ENCODE measurements around the gene LACTB. TPM values are rescaled to one million over a fixed set of nuclear protein-coding genes. Genes with fewer than 3 reads are reported as not detected.

The LACTB gene
- total and polyA plus RNA-seq, 2 experiments from 2014 or later: 27.3 to 35.8 TPM

DNA sequence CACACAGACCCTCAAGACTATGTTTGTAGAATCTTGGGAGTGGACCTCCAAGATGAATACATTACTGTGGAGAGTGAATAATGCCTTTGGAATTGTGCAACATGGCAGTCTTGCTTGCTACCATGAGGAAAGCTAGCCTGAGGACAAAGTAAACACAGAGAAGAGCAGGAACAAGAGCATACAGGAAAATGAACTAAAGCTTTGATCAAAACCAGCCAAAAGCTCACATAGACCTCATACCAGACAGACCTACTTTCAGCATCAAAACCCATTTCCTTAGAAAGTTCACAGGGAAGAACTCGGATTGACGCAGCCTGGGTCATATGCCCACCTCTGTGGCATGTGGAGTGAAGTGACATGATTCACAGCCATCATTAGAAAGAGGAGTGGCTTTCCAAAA, 64.4 kb downstream of the LACTB start:
- no peaks in the 10 kb centered on the region for H3K9me3 ChIP-seq (ENCODE audit: low read depth)
- no peaks in the 10 kb centered on the region for H3K9me2 ChIP-seq (ENCODE audit: insufficient read depth)
- H3K9ac ChIP-seq: no peak overlapping the region
- H4K20me1 ChIP-seq (ENCODE audit: insufficient read depth): no peaks in the 10 kb centered on the region
- peaks cover 16% of the 10 kb centered on the region for H3K79me2 ChIP-seq (ENCODE audit: insufficient read depth)
- DNase-seq: peak; percentile 78
- 33 to 45% methylated on average over 2 of the region's 2 CpGs for WGBS, 2 experiments (ENCODE audit: low coverage in 1 of 2, low lambda C conversion rate in 2 of 2, missing lambda C conversion rate in 2 of 2)
- H3F3A ChIP-seq (ENCODE audit: insufficient read depth): peaks cover 35% of the 10 kb centered on the region
- H3K27ac ChIP-seq: peak overlapping the region; percentile 37
- in situ Hi-C loops (cut with MboI): no loop called here
- peak overlapping the region; percentile 1 for H3K4me2 ChIP-seq (ENCODE audit: unreplicated experiment)
- H3K27me3 ChIP-seq (replicated peaks; ENCODE audit: insufficient read depth): no peaks in the 10 kb centered on the region
- no peaks in the 10 kb centered on the region for H3K36me3 ChIP-seq (ENCODE audit: low read depth)
- H3K4me1 ChIP-seq (ENCODE audit: insufficient read depth): peaks cover 26% of the 10 kb centered on the region
- H3K4me3 ChIP-seq: no peak overlapping the region
- no peak for TF ChIP-seq EZH2 (IDR thresholded peaks at IDR 0.05; ENCODE audit: insufficient read depth, poor library complexity, severe bottlenecking)
- no peak for TF ChIP-seq EZH2phosphoT487 (IDR thresholded peaks at IDR 0.05; ENCODE audit: insufficient read depth, low read depth)
- peak overlapping the region; percentile 57 for H2AFZ ChIP-seq

DNA sequence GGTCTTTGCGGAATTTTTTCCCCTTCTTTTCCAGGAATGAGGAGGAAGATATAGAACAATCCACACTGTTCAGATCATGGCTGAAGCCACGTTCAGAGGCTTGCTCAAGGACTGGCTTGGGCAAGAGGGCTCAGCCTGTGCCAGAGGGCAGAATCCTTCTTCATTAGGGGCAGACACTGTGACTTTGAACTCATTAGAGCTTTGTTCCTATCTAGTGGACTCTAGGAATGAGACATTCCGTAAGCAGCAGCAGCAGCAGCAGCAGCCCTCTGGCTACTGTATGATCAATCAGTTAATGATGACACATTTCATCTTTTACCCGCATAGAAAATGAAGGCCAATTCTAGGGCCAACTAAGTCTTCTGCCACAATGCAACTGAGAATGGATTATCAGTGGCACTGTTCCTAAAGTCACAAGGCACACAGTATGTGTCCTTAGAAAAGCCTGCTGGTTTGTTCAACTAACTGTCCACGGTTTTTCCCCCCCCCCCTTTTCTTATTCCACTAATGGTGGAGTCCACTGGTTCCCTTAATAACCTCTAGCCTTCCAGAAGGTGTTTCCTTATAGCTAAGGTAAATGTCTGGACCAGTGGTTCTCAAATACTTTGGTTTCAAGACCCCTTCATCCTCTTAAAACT, 66.0 kb downstream of the LACTB start:
- in situ Hi-C loops (cut with MboI): no loop called here
- peaks cover 36% of the 10 kb centered on the region for H3K4me1 ChIP-seq (ENCODE audit: insufficient read depth)
- no peak overlapping the region for H3K4me3 ChIP-seq
- H4K20me1 ChIP-seq (ENCODE audit: insufficient read depth): no peaks in the 10 kb centered on the region
- TF ChIP-seq EZH2phosphoT487 (IDR thresholded peaks at IDR 0.05; ENCODE audit: insufficient read depth, low read depth) (no peak), EZH2 (IDR thresholded peaks at IDR 0.05; ENCODE audit: insufficient read depth, poor library complexity, severe bottlenecking) (no peak)
- no peak for DNase-seq
- peaks cover 43% of the 10 kb centered on the region for H3F3A ChIP-seq (ENCODE audit: insufficient read depth)
- no peak overlapping the region for H3K4me2 ChIP-seq (ENCODE audit: unreplicated experiment)
- WGBS, 2 experiments (ENCODE audit: low coverage in 1 of 2, low lambda C conversion rate in 2 of 2, missing lambda C conversion rate in 2 of 2): 67 to 68% methylated on average over 5 of the region's 5 CpGs
- H3K79me2 ChIP-seq (ENCODE audit: insufficient read depth): peaks cover 33% of the 10 kb centered on the region
- H2AFZ ChIP-seq: 0 out of 2 replicates have a peak overlapping the region, but pooled peaks have one; percentile 99
- H3K9ac ChIP-seq: no peak overlapping the region
- no peaks in the 10 kb centered on the region for H3K27me3 ChIP-seq (replicated peaks; ENCODE audit: insufficient read depth)
- no peaks in the 10 kb centered on the region for H3K9me2 ChIP-seq (ENCODE audit: insufficient read depth)
- H3K9me3 ChIP-seq (ENCODE audit: low read depth): no peaks in the 10 kb centered on the region
- no peaks in the 10 kb centered on the region for H3K36me3 ChIP-seq (ENCODE audit: low read depth)
- H3K27ac ChIP-seq: no peak overlapping the region

DNA sequence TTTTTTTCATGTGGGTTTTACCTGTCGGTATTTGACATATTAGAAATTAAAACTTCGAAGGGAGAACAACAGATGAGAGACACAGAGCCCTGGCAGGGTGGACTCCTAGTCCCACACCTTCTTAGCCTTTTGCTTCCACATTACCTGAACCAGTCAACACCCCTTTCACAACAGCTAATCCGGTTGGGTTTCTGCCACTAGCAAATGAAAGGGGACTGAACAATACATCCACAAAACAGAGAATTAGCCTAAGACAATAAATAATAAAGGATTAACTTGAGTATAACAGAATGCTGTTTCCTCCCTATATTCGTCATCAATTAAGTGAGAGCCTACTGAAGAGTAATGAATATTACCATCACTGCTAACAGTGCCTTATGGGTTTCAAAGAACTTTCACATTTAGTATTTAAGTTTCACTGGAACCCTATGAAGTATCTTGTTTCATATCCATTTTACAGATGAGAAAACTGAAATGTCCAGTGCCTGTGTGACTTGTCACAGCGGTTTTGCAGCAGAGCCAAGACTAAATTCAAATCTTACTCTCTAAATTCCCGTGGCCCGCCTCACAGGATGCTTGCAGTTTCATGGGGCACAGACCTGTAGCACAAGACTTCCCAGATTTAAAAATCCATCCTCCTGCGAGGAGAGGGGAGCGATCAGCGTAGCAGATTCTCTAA, 66.7 kb downstream of the LACTB start:
- Histone ChIP-seq H3K79me2 (ENCODE audit: insufficient read depth) (peaks cover 39% of the 10 kb centered on the region), H3K9ac (peak overlapping the region; percentile 66), H3K27me3 (replicated peaks; ENCODE audit: insufficient read depth) (no peaks in the 10 kb centered on the region), H2AFZ (peak overlapping the region; percentile 99), H3K4me1 (ENCODE audit: insufficient read depth) (peaks cover 37% of the 10 kb centered on the region), H3K4me3 (peak overlapping the region; percentile 86), H3K36me3 (ENCODE audit: low read depth) (no peaks in the 10 kb centered on the region), H3K4me2 (ENCODE audit: unreplicated experiment) (peak overlapping the region; percentile 97), H3F3A (ENCODE audit: insufficient read depth) (peaks cover 43% of the 10 kb centered on the region), H3K27ac (peak overlapping the region; percentile 43), H4K20me1 (ENCODE audit: insufficient read depth) (no peaks in the 10 kb centered on the region), H3K9me2 (ENCODE audit: insufficient read depth) (no peaks in the 10 kb centered on the region), H3K9me3 (ENCODE audit: low read depth) (no peaks in the 10 kb centered on the region)
- WGBS, 2 experiments (ENCODE audit: low coverage in 1 of 2, low lambda C conversion rate in 2 of 2, missing lambda C conversion rate in 2 of 2): 40 to 44% methylated on average over 10 of the region's 10 CpGs
- in situ Hi-C loops (cut with MboI): no loop called here
- TF ChIP-seq EZH2phosphoT487 (IDR thresholded peaks at IDR 0.05; ENCODE audit: insufficient read depth, low read depth) (no peak), EZH2 (IDR thresholded peaks at IDR 0.05; ENCODE audit: insufficient read depth, poor library complexity, severe bottlenecking) (no peak)
- DNase-seq: peak; percentile 41

DNA sequence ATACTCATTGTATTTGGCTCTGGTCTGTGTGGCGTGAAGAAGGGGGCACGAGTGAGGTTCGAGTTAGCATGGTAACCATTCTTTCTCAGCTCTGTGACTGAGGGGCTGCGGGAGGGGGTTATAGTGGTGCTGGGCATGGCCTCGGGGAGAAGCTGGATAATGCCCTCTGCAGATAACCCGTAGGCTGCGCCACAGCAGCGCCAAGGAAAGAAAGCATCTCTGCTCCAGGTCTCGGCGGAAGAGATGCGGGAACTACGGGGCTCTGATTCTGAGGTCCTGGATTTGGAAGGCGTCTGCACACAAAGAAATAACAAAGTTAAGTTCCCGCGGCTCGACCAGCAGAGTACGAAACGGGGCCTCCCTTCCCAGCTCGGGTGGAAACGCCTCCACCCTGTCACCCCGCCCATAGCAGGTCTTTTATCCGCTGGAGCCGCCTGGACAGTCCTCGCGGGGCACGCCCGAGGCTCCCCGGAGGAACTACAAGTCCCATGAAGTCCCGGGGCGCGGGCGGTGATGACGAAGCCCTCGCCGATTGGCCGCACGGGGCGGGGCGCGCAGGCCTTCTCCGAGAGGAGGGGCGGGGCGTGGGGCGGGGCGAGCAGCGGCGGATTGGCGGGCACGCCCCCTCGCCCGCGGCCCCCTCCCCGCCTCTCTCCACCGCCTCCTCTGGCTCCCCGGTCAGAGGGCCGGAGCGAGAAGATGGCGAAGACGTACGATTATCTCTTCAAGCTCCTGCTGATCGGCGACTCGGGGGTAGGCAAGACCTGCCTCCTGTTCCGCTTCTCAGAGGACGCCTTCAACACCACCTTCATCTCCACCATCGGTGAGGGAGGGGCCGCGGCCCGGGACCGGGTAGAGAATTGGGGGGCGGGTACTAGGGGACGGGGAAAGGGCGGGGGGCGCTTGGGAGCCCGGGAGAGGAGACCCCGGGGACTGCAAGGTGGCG, 67.5 kb downstream of the LACTB start, which contains the start of gene RAB8B:
TSS of gene RAB8B (plus strand) at position 681 of the 946 bp plus-strand sequence. CDS start at position 700, 19 bp downstream.
- H3K79me2 ChIP-seq (ENCODE audit: insufficient read depth): peaks cover 48% of the 10 kb centered on the region
- DNase-seq: peak; percentile 99
- peak within 1 kb of the TSS; percentile 99 for H2AFZ ChIP-seq
- H4K20me1 ChIP-seq (ENCODE audit: insufficient read depth): no peaks in the 10 kb centered on the region
- in situ Hi-C loops (cut with MboI): no loop called here
- no peaks in the 10 kb centered on the region for H3K27me3 ChIP-seq (replicated peaks; ENCODE audit: insufficient read depth)
- H3K9me2 ChIP-seq (ENCODE audit: insufficient read depth): no peaks in the 10 kb centered on the region
- TF ChIP-seq EZH2 (IDR thresholded peaks at IDR 0.05; ENCODE audit: insufficient read depth, poor library complexity, severe bottlenecking): no peak
- no peak for TF ChIP-seq EZH2phosphoT487 (IDR thresholded peaks at IDR 0.05; ENCODE audit: insufficient read depth, low read depth)
- H3F3A ChIP-seq (ENCODE audit: insufficient read depth): peaks cover 43% of the 10 kb centered on the region
- no peaks in the 10 kb centered on the region for H3K36me3 ChIP-seq (ENCODE audit: low read depth)
- H3K9ac ChIP-seq: peak within 1 kb of the TSS; percentile 83
- H3K4me1 ChIP-seq (ENCODE audit: insufficient read depth): peaks cover 45% of the 10 kb centered on the region
- 1 to 3% methylated on average over 41 to 58 of the region's 77 CpGs for WGBS, 2 experiments (ENCODE audit: low coverage in 1 of 2, low lambda C conversion rate in 2 of 2, missing lambda C conversion rate in 2 of 2)
- no peaks in the 10 kb centered on the region for H3K9me3 ChIP-seq (ENCODE audit: low read depth)
- peak within 1 kb of the TSS; percentile 97 for H3K4me2 ChIP-seq (ENCODE audit: unreplicated experiment)
- peak within 1 kb of the TSS; percentile 86 for H3K4me3 ChIP-seq
- H3K27ac ChIP-seq: peak within 1 kb of the TSS; percentile 43

All from GM23248 (cell line).